Smooth muscle cell (in vitro differentiated cells): Measurements from ENCODE around the gene KRT15. TPM values are rescaled to one million over a fixed set of nuclear protein-coding genes. Genes with fewer than 3 reads are reported as not detected.

ENCODE experiments used
- DNase-seq: peaks from one replicate; lab custom pipeline; 2025; ENCODE audit not compliant: unreplicated experiment; lab: John Stamatoyannopoulos, UW
- H2AFZ ChIP-seq: fragments of 200-600 bp; sonication (generic); 2 replicates; pipeline ENCODE4 v1.6.0; 2016; ENCODE audit warnings: antibody characterized with exemption, low read depth, mild to moderate bottlenecking
- H3F3A ChIP-seq: fragments of 200-600 bp; sonication (generic); 2 replicates; pipeline ENCODE4 v1.6.0; 2017; ENCODE audit warnings: antibody characterized with exemption, low read depth
- H3K27ac ChIP-seq: fragments of 200-600 bp; sonication (generic); 2 replicates; pipeline ENCODE4 v1.5.1; 2016; ENCODE audit warnings: low read depth, mild to moderate bottlenecking
- H3K27me3 ChIP-seq: fragments of 200-600 bp; sonication (generic); 2 replicates; pipeline ENCODE4 v1.6.1; 2016; ENCODE audit warnings: low read depth, mild to moderate bottlenecking
- H3K36me3 ChIP-seq: fragments of 200-600 bp; sonication (generic); 2 replicates; pipeline ENCODE4 v1.5.1; 2016; ENCODE audit warnings: low read depth
- H3K4me1 ChIP-seq: fragments of 200-600 bp; sonication (generic); 2 replicates; pipeline ENCODE4 v1.5.1; 2016; ENCODE audit warnings: low read depth
- H3K4me2 ChIP-seq: fragments of 200-600 bp; sonication (generic); 2 replicates; pipeline ENCODE4 v1.6.0; 2016; ENCODE audit warnings: mild to moderate bottlenecking
- H3K4me3 ChIP-seq: fragments of 200-600 bp; sonication (generic); 2 replicates; pipeline ENCODE4 v1.5.1; 2016; ENCODE audit warnings: mild to moderate bottlenecking
- H3K79me2 ChIP-seq: fragments of 200-600 bp; sonication (generic); 2 replicates; pipeline ENCODE4 v1.6.0; 2016; ENCODE audit warnings: low read depth, mild to moderate bottlenecking
- H3K9ac ChIP-seq: fragments of 200-600 bp; sonication (generic); 2 replicates; pipeline ENCODE4 v1.6.0; 2016; ENCODE audit warnings: low read depth
- H3K9me3 ChIP-seq: fragments of 200-600 bp; sonication (generic); replicated peaks from 2 replicates; pipeline ENCODE4 v1.5.1; 2016; ENCODE audit warnings: low read depth
- H4K20me1 ChIP-seq: fragments of 200-600 bp; sonication (generic); 2 replicates; pipeline ENCODE4 v1.6.0; 2016; ENCODE audit warnings: low read depth
- CTCF ChIP-seq: fragments of 200-600 bp; sonication (generic); IDR thresholded peaks from 2 replicates; pipeline ENCODE4 v1.5.1; 2017; ENCODE audit warnings: borderline replicate concordance, mild to moderate bottlenecking, antibody characterized with exemption; ENCODE audit not compliant: insufficient read depth, poor library complexity, severe bottlenecking
- WGBS: methylation state at CpG from one replicate; pipeline ENCODE4 v1.1.7; 2016; ENCODE audit warnings: low lambda C conversion rate; 5-methylcytosine and 5-hydroxymethylcytosine counted together
- polyA plus RNA-seq: library from polyadenylated mRNA; unstranded; fragments of >200 nt; fragmentation: Nextera tagmentation; extraction: Ambion mirVana; gene quantifications from 2 replicates; pipeline ENCODE4 v1.2.1, GENCODE V29; 2016
- total RNA-seq: library from RNA; depleted of rRNA; stranded (reverse); fragments of >200 nt; gene quantifications from 2 replicates; pipeline ENCODE4 v1.2.3, GENCODE V29; 2014

Gene KRT15
- total and polyA plus RNA-seq, 2 experiments from 2014 or later, result 0.93 to 1.7 TPM

GRCh38 chr17:41492771-41493170 lies 25.9 kb downstream of the KRT15 start:
- no peak for DNase-seq
- Histone ChIP-seq H2AFZ (no peak overlapping the region), H3F3A (no peaks in the 10 kb centered on the region), H3K36me3 (no peaks in the 10 kb centered on the region), H3K79me2 (no peaks in the 10 kb centered on the region), H3K9ac (no peak overlapping the region), H3K27me3 (no peaks in the 10 kb centered on the region), H4K20me1 (no peaks in the 10 kb centered on the region), H3K9me3 (no peaks in the 10 kb centered on the region), H3K4me1 (no peaks in the 10 kb centered on the region), H3K27ac (no peak overlapping the region), H3K4me2 (no peak overlapping the region), H3K4me3 (no peak overlapping the region)
- 79% methylated on average over 4 of the region's 4 CpGs for WGBS
- TF ChIP-seq CTCF, result no peak

- Histone ChIP-seq H3K9me3 (no peaks in the 10 kb centered on the region), H3K9ac (no peak overlapping the region), H3K36me3 (no peaks in the 10 kb centered on the region), H2AFZ (no peak overlapping the region), H3K79me2 (no peaks in the 10 kb centered on the region), H3F3A (no peaks in the 10 kb centered on the region), H3K4me1 (no peaks in the 10 kb centered on the region), H3K4me3 (no peak overlapping the region), H4K20me1 (no peaks in the 10 kb centered on the region), H3K27ac (no peak overlapping the region), H3K4me2 (no peak overlapping the region), H3K27me3 (no peaks in the 10 kb centered on the region)
- WGBS, result 80% methylated on average over 6 of the region's 6 CpGs
- no peak for DNase-seq
- TF ChIP-seq CTCF, result no peak
Observed at GRCh38 chr17:41492351-41492750, 26.3 kb downstream of the KRT15 start.

- no peaks in the 10 kb centered on the region for H3K4me1 ChIP-seq
- H4K20me1 ChIP-seq, result no peaks in the 10 kb centered on the region
- H3K4me3 ChIP-seq, result no peak overlapping the region
- H3K36me3 ChIP-seq, result no peaks in the 10 kb centered on the region
- no peaks in the 10 kb centered on the region for H3F3A ChIP-seq
- H3K27me3 ChIP-seq, result no peaks in the 10 kb centered on the region
- no peaks in the 10 kb centered on the region for H3K79me2 ChIP-seq
- H3K9me3 ChIP-seq, result no peaks in the 10 kb centered on the region
- H3K9ac ChIP-seq, result no peak overlapping the region
- no peak overlapping the region for H3K4me2 ChIP-seq
- H3K27ac ChIP-seq, result no peak overlapping the region
- DNase-seq, result no peak
- WGBS, result 90% methylated on average over 2 of the region's 2 CpGs
- no peak overlapping the region for H2AFZ ChIP-seq
- no peak for TF ChIP-seq CTCF
Observed at GRCh38 chr17:41491476-41491875, 27.2 kb downstream of the KRT15 start.
